GM23338 (cell line): Measurements from ENCODE around the gene USH1C. TPM values are rescaled to one million over a fixed set of nuclear protein-coding genes. Genes with fewer than 3 reads are reported as not detected.

ENCODE experiments used
- ATAC-seq: fragments of 200-7000 bp; cut with Tn5 transposase; 3 replicates; pipeline ENCODE4 v1.9.1; 2020
- DNase-seq: peaks from one replicate; pipeline ENCODE4 v3.0.0-alpha.2; 2015; ENCODE audit warnings: low spot score
- H2AFZ ChIP-seq: fragments of 200-600 bp; sonication (generic); 2 replicates; pipeline ENCODE4 v1.8.0; 2016; ENCODE audit warnings: antibody characterized with exemption, mild to moderate bottlenecking, moderate library complexity
- H3F3A ChIP-seq: fragments of 200-600 bp; sonication (generic); replicated peaks from 2 replicates; pipeline ENCODE4 v1.8.0; 2017; ENCODE audit warnings: antibody characterized with exemption, mixed run types, low read depth
- H3K27ac ChIP-seq: fragments of 200-600 bp; sonication (generic); 2 replicates; pipeline ENCODE4 v1.6.1; 2016; ENCODE audit warnings: low read depth
- H3K27me3 ChIP-seq: fragments of 200-600 bp; sonication (generic); 2 replicates; pipeline ENCODE4 v1.8.0; 2016; ENCODE audit warnings: mild to moderate bottlenecking, mixed run types, moderate library complexity; ENCODE audit not compliant: insufficient read depth
- H3K36me3 ChIP-seq: fragments of 200-600 bp; sonication (generic); 2 replicates; pipeline ENCODE4 v1.8.0; 2016; ENCODE audit warnings: mild to moderate bottlenecking; ENCODE audit not compliant: insufficient read depth
- H3K4me1 ChIP-seq: fragments of 200-600 bp; sonication (generic); 2 replicates; pipeline ENCODE4 v1.8.0; 2016; ENCODE audit warnings: mild to moderate bottlenecking, moderate library complexity; ENCODE audit not compliant: insufficient read depth
- H3K4me2 ChIP-seq: fragments of 200-600 bp; sonication (generic); 2 replicates; pipeline ENCODE4 v1.7.1; 2017; ENCODE audit warnings: mixed run types
- H3K4me3 ChIP-seq: fragments of 200-600 bp; sonication (generic); 2 replicates; pipeline ENCODE4 v1.6.1; 2016; ENCODE audit warnings: mixed run types
- H3K79me2 ChIP-seq: fragments of 200-600 bp; sonication (generic); replicated peaks from 2 replicates; pipeline ENCODE4 v1.8.0; 2017; ENCODE audit warnings: mild to moderate bottlenecking; ENCODE audit not compliant: insufficient read depth
- H3K9me2 ChIP-seq: fragments of 200-600 bp; sonication (generic); 2 replicates; pipeline ENCODE4 v1.8.0; 2017; ENCODE audit not compliant: insufficient read depth
- H4K20me1 ChIP-seq: fragments of 200-600 bp; sonication (generic); replicated peaks from 2 replicates; pipeline ENCODE4 v1.8.0; 2017; ENCODE audit warnings: mild to moderate bottlenecking; ENCODE audit not compliant: insufficient read depth
- H3K27ac Mint-ChIP-seq: 2 replicates; pipeline ENCODE4 v1.8.0; 2020; ENCODE audit warnings: inconsistent platforms, mild to moderate bottlenecking, moderate library complexity, mixed read lengths
- H3K27me3 Mint-ChIP-seq: 3 replicates; pipeline ENCODE4 v1.8.0; 2022; ENCODE audit warnings: low read depth, mild to moderate bottlenecking, moderate library complexity, mixed read lengths, inconsistent platforms; ENCODE audit not compliant: insufficient read depth, poor library complexity
- H3K36me3 Mint-ChIP-seq: 3 replicates; pipeline ENCODE4 v1.8.0; 2021; ENCODE audit warnings: low read depth, mild to moderate bottlenecking, inconsistent platforms, moderate library complexity, mixed read lengths
- H3K4me1 Mint-ChIP-seq: 3 replicates; pipeline ENCODE4 v1.8.0; 2020; ENCODE audit warnings: mild to moderate bottlenecking, inconsistent platforms, mixed read lengths
- H3K4me3 Mint-ChIP-seq: 3 replicates; pipeline ENCODE4 v1.8.0; 2021; ENCODE audit warnings: moderate library complexity, mild to moderate bottlenecking, inconsistent platforms, mixed read lengths
- H3K9me3 Mint-ChIP-seq: 3 replicates; pipeline ENCODE4 v1.8.0; 2020; ENCODE audit warnings: moderate library complexity, mild to moderate bottlenecking, inconsistent platforms, mixed read lengths
- CREB1 ChIP-seq: fragments of 250-450 bp; sonication (Bioruptor Pico); IDR thresholded peaks from 2 replicates; pipeline ENCODE4 v1.5.0; 2020; ENCODE audit warnings: low read depth, mild to moderate bottlenecking, moderate library complexity
- EZH2phosphoT487 ChIP-seq: fragments of 200-600 bp; sonication (generic); IDR thresholded peaks from one replicate; pipeline ENCODE4 v1.8.1; 2018; ENCODE audit warnings: antibody characterized with exemption; ENCODE audit not compliant: unreplicated experiment
- JUNB ChIP-seq: IDR thresholded peaks from one replicate; pipeline ENCODE4 v1.6.1; 2016; ENCODE audit warnings: antibody characterized with exemption; ENCODE audit not compliant: unreplicated experiment
- POLR2AphosphoS5 ChIP-seq: IDR thresholded peaks from 2 replicates; pipeline ENCODE4 v1.6.1; 2016; ENCODE audit warnings: antibody characterized with exemption, low read depth
- STAT1 ChIP-seq: IDR thresholded peaks from one replicate; pipeline ENCODE4 v1.6.1; 2016; ENCODE audit warnings: antibody characterized with exemption; ENCODE audit not compliant: unreplicated experiment
- ZNF331 ChIP-seq: fragments of 250-450 bp; sonication (Bioruptor Pico); IDR thresholded peaks from 2 replicates; pipeline ENCODE4 v1.5.0; 2020; ENCODE audit warnings: low read depth, mild to moderate bottlenecking, moderate library complexity
- ZNF462 ChIP-seq: fragments of 250-450 bp; sonication (Bioruptor Pico); IDR thresholded peaks from 2 replicates; pipeline ENCODE4 v1.5.0; 2020; ENCODE audit warnings: mild to moderate bottlenecking, moderate library complexity
- polyA plus RNA-seq: library from polyadenylated mRNA; unstranded; fragments of >200 nt; fragmentation: Nextera tagmentation; extraction: Ambion mirVana; gene quantifications from 2 replicates; pipeline ENCODE4 v1.2.1, GENCODE V29; 2016
- total RNA-seq: library from RNA; depleted of rRNA; stranded (reverse); fragments of >200 nt; shearing (Covaris generic); gene quantifications from 2 replicates; pipeline ENCODE4 v1.2.3, GENCODE V29; 2014
- TF ChIP-seq, protein P1 (sequence below): IDR thresholded peaks from 2 replicates; pipeline ENCODE4 v1.6.1; 2016; ENCODE audit warnings: antibody characterized with exemption
- TF ChIP-seq, protein P2 (sequence below), 2 experiments: fragments of 200-600 bp in 1 of 2; sonication (generic) in 1 of 2; conservative IDR thresholded peaks; 2 replicates each; pipeline versions ENCODE4 v1.5.1 to v1.6.1; 2016 to 2017; ENCODE audit warnings: antibody characterized with exemption in 2 of 2, low read depth in 2 of 2, mild to moderate bottlenecking in 2 of 2, moderate library complexity in 1 of 2

Gene USH1C
- total and polyA plus RNA-seq, 2 experiments from 2014 or later, result 1.3 to 1.8 TPM

DNA sequence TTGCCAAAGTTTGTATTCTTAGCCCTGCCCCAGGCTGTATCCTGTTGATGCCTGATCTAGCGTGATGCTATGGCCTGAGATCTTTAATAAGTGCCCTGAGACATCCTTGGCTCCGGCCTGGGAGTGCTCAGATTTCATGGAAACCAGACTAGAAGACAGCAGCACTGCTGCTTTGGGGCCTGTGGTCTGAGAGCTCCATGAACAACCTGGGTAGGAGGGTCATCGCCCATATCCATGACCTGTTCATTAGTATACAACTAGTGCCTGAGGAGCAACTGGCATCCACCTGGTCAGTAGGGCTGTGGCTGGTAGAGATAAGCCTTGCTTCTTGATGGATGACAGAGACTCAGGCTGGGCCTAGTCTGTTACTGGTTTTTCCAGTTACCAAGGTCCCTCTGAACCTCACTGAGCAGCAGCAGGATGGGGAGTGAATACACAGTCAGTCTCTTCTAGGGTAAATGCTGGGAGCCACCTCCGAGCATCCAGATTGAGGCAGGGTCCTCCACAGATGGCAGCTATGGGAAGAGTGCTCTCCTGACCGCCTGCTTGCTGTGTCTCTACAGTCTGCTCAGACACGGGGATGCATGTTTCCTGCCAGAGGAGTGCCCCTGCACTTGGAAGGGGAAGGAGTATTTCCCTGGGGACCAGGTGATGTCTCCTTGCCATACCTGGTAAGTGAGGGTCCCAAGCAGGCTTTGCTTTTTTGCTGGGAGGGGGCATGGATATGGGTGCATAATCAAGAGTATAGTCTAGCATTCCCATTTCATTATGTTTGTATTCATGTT is 41.9 kb upstream of the USH1C start:
- H3K79me2 ChIP-seq, result no peaks in the 10 kb centered on the region
- H3K36me3 Mint-ChIP-seq, result no peaks in the 10 kb centered on the region
- H3K4me3 ChIP-seq, result no peak overlapping the region
- H4K20me1 ChIP-seq, result no peaks in the 10 kb centered on the region
- no peak overlapping the region for H3K27ac ChIP-seq
- H3K9me3 Mint-ChIP-seq, result no peaks in the 10 kb centered on the region
- H3K27ac Mint-ChIP-seq, result no peak overlapping the region
- H3K4me2 ChIP-seq, result no peak overlapping the region
- H3K4me3 Mint-ChIP-seq, result no peak overlapping the region
- no peaks in the 10 kb centered on the region for H3K27me3 ChIP-seq
- no peaks in the 10 kb centered on the region for H3K36me3 ChIP-seq
- ATAC-seq (no peak), DNase-seq (no peak)
- H2AFZ ChIP-seq, result no peak overlapping the region
- no peaks in the 10 kb centered on the region for H3K9me2 ChIP-seq
- no peaks in the 10 kb centered on the region for H3F3A ChIP-seq
- H3K4me1 ChIP-seq, result no peaks in the 10 kb centered on the region
- H3K27me3 Mint-ChIP-seq, result no peaks in the 10 kb centered on the region
- TF ChIP-seq, protein P1, sequence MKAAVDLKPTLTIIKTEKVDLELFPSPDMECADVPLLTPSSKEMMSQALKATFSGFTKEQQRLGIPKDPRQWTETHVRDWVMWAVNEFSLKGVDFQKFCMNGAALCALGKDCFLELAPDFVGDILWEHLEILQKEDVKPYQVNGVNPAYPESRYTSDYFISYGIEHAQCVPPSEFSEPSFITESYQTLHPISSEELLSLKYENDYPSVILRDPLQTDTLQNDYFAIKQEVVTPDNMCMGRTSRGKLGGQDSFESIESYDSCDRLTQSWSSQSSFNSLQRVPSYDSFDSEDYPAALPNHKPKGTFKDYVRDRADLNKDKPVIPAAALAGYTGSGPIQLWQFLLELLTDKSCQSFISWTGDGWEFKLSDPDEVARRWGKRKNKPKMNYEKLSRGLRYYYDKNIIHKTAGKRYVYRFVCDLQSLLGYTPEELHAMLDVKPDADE, result no peak
- TF ChIP-seq ZNF331 (CRISPR knock-in tag), result no peak
- TF ChIP-seq, protein P2, sequence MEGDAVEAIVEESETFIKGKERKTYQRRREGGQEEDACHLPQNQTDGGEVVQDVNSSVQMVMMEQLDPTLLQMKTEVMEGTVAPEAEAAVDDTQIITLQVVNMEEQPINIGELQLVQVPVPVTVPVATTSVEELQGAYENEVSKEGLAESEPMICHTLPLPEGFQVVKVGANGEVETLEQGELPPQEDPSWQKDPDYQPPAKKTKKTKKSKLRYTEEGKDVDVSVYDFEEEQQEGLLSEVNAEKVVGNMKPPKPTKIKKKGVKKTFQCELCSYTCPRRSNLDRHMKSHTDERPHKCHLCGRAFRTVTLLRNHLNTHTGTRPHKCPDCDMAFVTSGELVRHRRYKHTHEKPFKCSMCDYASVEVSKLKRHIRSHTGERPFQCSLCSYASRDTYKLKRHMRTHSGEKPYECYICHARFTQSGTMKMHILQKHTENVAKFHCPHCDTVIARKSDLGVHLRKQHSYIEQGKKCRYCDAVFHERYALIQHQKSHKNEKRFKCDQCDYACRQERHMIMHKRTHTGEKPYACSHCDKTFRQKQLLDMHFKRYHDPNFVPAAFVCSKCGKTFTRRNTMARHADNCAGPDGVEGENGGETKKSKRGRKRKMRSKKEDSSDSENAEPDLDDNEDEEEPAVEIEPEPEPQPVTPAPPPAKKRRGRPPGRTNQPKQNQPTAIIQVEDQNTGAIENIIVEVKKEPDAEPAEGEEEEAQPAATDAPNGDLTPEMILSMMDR (conservative IDR thresholded peaks at IDR 0.05; ENCODE audit: low read depth in 2 of 2), result no peak
- TF ChIP-seq JUNB, result no peak
- TF ChIP-seq EZH2phosphoT487, result no peak
- TF ChIP-seq POLR2AphosphoS5, result no peak
- TF ChIP-seq STAT1, result no peak
- TF ChIP-seq ZNF462 (CRISPR knock-in tag), result no peak
- TF ChIP-seq CREB1 (CRISPR knock-in tag), result no peak
- H3K4me1 Mint-ChIP-seq, result no peaks in the 10 kb centered on the region
